ENCODE results near the gene NMNAT2. TPM values are rescaled to one million over a fixed set of nuclear protein-coding genes. Genes with fewer than 3 reads are reported as not detected.
A peak's percentile ranks its signal among the peaks of the same experiment; 100 is the strongest.

The NMNAT2 gene
- total RNA-seq, 4 donors from 2014 or later = 0.10 to 0.29 (median 0.26) TPM; not detected in 1

DNA sequence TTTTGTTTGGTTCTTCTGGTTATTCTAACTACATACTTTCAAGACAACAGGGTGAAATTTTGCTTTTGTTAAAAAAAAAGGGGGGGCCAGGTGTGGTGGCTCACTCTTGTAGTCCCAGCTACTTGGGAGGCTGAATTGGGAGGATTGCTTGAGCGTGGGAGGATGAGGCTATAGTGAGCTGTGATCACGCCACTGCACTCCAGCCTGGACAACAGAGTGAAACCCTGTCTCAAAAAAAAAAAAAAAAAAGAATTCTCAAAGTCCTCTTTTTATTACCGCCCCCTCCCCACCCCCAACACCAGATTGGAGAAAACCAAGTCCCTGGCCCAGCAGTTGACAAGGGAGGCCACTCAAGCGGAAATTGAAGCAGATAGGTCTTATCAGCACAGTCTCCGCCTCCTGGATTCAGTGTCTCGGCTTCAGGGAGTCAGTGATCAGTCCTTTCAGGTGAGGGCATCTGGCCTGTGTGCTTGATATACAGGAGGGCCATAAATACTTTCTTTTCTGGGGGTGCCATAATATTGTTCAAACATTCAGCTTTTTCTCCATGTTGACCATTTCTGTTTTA, 181.9 kb downstream of the NMNAT2 start:
- ATAC-seq (no peak), DNase-seq (no peak)
- Histone ChIP-seq H3K27me3 (no peaks in the 10 kb centered on the region), H3K27ac (peak overlapping the region; percentile 73 to 83 (median 78)), H3K36me3 (no peaks in the 10 kb centered on the region), H3K4me3 (no peak overlapping the region), H3K9me3 (no peaks in the 10 kb centered on the region), H3K4me1 (peaks cover 12 to 17% of the 10 kb centered on the region in 2 donors)
- in situ Hi-C loops (cut with MboI; ENCODE audit: low sequenced_read_pairs in 4 of 4) (loop anchor here in 3 of 4 donors (10.0 to 25.0 kb wide), 3 partner anchors 101 to 274 kb away; partner anchors contain the start of gene SHCBP1L (in 2 of the 3)), intact Hi-C loops (cut with DNase I; ENCODE audit: low total_unique reads) (no loop called here)
- TF ChIP-seq CTCF (IDR thresholded peaks at IDR 0.05 in 4 of 5, conservative IDR thresholded peaks at IDR 0.05 in 1 of 5) = no peak
- no peak for TF ChIP-seq POLR2A (IDR thresholded peaks at IDR 0.05)

DNA sequence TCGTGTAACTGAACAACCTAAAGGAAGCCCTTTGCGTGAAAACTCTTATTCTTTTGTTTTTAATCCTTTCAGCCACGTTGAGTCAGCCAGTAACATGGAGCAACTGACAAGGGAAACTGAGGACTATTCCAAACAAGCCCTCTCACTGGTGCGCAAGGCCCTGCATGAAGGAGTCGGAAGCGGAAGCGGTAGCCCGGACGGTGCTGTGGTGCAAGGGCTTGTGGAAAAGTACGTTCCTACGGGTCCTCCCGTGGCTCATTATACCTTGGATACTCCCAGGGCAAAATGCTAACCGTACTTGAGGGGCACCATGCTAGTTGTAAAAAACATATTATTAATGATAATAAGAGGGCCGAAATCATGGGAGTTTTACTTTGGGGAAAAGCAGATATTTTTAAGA, 182.7 kb downstream of the NMNAT2 start:
- peak overlapping the region; percentile 41 to 53 (median 48) for H3K4me3 ChIP-seq
- intact Hi-C loops (cut with DNase I; ENCODE audit: low total_unique reads) = loop anchor here (2.0 kb wide), 1 partner anchor 213 kb away; the partner anchor contains the start of gene LAMC1

GRCh38 chr1:183234660-183235476, 183.3 kb downstream of the NMNAT2 start:
- H3K9me3 ChIP-seq = no peaks in the 10 kb centered on the region
- DNase-seq (peak; percentile 79 to 83), ATAC-seq (peak; percentile 97 to 98)
- in situ Hi-C loops (cut with MboI; ENCODE audit: low sequenced_read_pairs in 4 of 4) (loop anchor here in 3 of 4 donors (10.0 to 25.0 kb wide), 3 partner anchors 100 to 273 kb away; partner anchors contain the start of gene SHCBP1L (in 2 of the 3)), intact Hi-C loops (cut with DNase I; ENCODE audit: low total_unique reads) (loop anchor here (1.0 to 5.0 kb wide), 3 partner anchors 88 to 273 kb away; partner anchors contain the start of gene LAMC1)
- peak; percentile 59 to 81 (median 69) for TF ChIP-seq CTCF (IDR thresholded peaks at IDR 0.05 in 4 of 5, conservative IDR thresholded peaks at IDR 0.05 in 1 of 5)
- peak; percentile 10 to 42 for TF ChIP-seq POLR2A (IDR thresholded peaks at IDR 0.05)
- H3K4me1 ChIP-seq = peaks cover 12 to 17% of the 10 kb centered on the region in 2 donors
- peak overlapping the region; percentile 41 to 53 (median 48) for H3K4me3 ChIP-seq
- no peaks in the 10 kb centered on the region for H3K27me3 ChIP-seq
- peak overlapping the region; percentile 73 to 83 (median 78) for H3K27ac ChIP-seq
- no peaks in the 10 kb centered on the region for H3K36me3 ChIP-seq

More for the DNA sequence above, 182.7 kb downstream of the NMNAT2 start:
- TF ChIP-seq CTCF (IDR thresholded peaks at IDR 0.05 in 4 of 5, conservative IDR thresholded peaks at IDR 0.05 in 1 of 5) (no peak), POLR2A (IDR thresholded peaks at IDR 0.05) (no peak)
- Histone ChIP-seq H3K27ac (peak overlapping the region; percentile 73 to 83 (median 78)), H3K9me3 (no peaks in the 10 kb centered on the region), H3K4me1 (peaks cover 12 to 17% of the 10 kb centered on the region in 2 donors), H3K36me3 (no peaks in the 10 kb centered on the region), H3K27me3 (no peaks in the 10 kb centered on the region)
- DNase-seq = no peak
- ATAC-seq = no peak
- in situ Hi-C loops (cut with MboI; ENCODE audit: low sequenced_read_pairs in 4 of 4) = loop anchor here in 3 of 4 donors (10.0 to 25.0 kb wide), 3 partner anchors 101 to 273 kb away; partner anchors contain the start of gene SHCBP1L (in 2 of the 3)

- peaks cover 12 to 17% of the 10 kb centered on the region in 2 donors for H3K4me1 ChIP-seq
- no peaks in the 10 kb centered on the region for H3K9me3 ChIP-seq
- TF ChIP-seq CTCF (IDR thresholded peaks at IDR 0.05 in 4 of 5, conservative IDR thresholded peaks at IDR 0.05 in 1 of 5) = no peak
- no peak for TF ChIP-seq POLR2A (IDR thresholded peaks at IDR 0.05)
- no peak overlapping the region for H3K4me3 ChIP-seq
- intact Hi-C loops (cut with DNase I; ENCODE audit: low total_unique reads) = loop anchor here (5.0 kb wide), 1 partner anchor 86 kb away; no protein-coding TSS in a partner anchor
- in situ Hi-C loops (cut with MboI; ENCODE audit: low sequenced_read_pairs in 4 of 4) = loop anchor here in 3 of 4 donors (10.0 to 25.0 kb wide), 3 partner anchors 98 to 271 kb away; partner anchors contain the start of gene SHCBP1L (in 2 of the 3)
- H3K27me3 ChIP-seq = no peaks in the 10 kb centered on the region
- H3K27ac ChIP-seq = peak overlapping the region in 2 of 4 donors; percentile 25 to 79
- ATAC-seq (no peak), DNase-seq (no peak)
- H3K36me3 ChIP-seq = no peaks in the 10 kb centered on the region
Measured at GRCh38 chr1:183233113-183233512, 185.1 kb downstream of the NMNAT2 start.
